OCI-LY3 (cell line): ENCODE data around the gene KHSRP.

Experiments
- H2AFZ ChIP-seq: fragments of 200-600, 300-600 bp; shearing (Covaris generic); 2 replicates; pipeline ENCODE4 v1.6.0; 2014; ENCODE audit warnings: antibody characterized with exemption, low read depth, low read length
- H3K27ac ChIP-seq: fragments of 200-600, 300-600 bp; sonication (generic); 2 replicates; pipeline ENCODE4 v1.5.1; 2014; ENCODE audit warnings: mild to moderate bottlenecking, low read length, moderate library complexity, mixed read lengths
- H3K27me3 ChIP-seq: fragments of 200-600, 300-600 bp; sonication (generic); 2 replicates; pipeline ENCODE4 v1.6.1; 2014; ENCODE audit warnings: low read depth, low read length, mixed read lengths
- H3K36me3 ChIP-seq: fragments of 200-600, 300-600 bp; sonication (generic); replicated peaks from 2 replicates; pipeline ENCODE3; 2014; ENCODE audit warnings: low read depth, low read length, mixed read lengths
- H3K4me1 ChIP-seq: fragments of 300-600, 200-600 bp; sonication (generic); 2 replicates; pipeline ENCODE4 v1.6.1; 2014; ENCODE audit warnings: low read length, mixed read lengths
- H3K4me2 ChIP-seq: fragments of 200-600, 300-600 bp; sonication (generic); 2 replicates; pipeline ENCODE4 v1.6.1; 2014; ENCODE audit warnings: low read length, mixed read lengths
- H3K4me3 ChIP-seq: fragments of 300-600, 200-600 bp; sonication (generic); 2 replicates; pipeline ENCODE4 v1.5.1; 2014; ENCODE audit warnings: antibody characterized with exemption, mild to moderate bottlenecking, low read length, moderate library complexity
- H3K79me2 ChIP-seq: fragments of 300-600, 200-600 bp; shearing (Covaris generic); 2 replicates; pipeline ENCODE4 v1.6.1; 2014; ENCODE audit warnings: mild to moderate bottlenecking, low read length, mixed read lengths
- H3K9ac ChIP-seq: fragments of 300-600, 200-600 bp; shearing (Covaris generic); 2 replicates; pipeline ENCODE4 v1.6.0; 2014; ENCODE audit warnings: mild to moderate bottlenecking, low read length, moderate library complexity
- H3K9me3 ChIP-seq: fragments of 200-600, 300-600 bp; shearing (Covaris generic); 2 replicates; pipeline ENCODE4 v1.6.1; 2014; ENCODE audit warnings: low read length, mixed read lengths; ENCODE audit not compliant: insufficient read depth
- H4K20me1 ChIP-seq: fragments of 200-600, 300-600 bp; sonication (generic); 2 replicates; pipeline ENCODE4 v1.6.1; 2016; ENCODE audit warnings: low read length, mixed read lengths; ENCODE audit not compliant: insufficient read depth
- EZH2phosphoT487 ChIP-seq: fragments of 200-600 bp; shearing (Covaris generic); IDR thresholded peaks from 2 replicates; pipeline ENCODE4 v1.6.1; 2018; ENCODE audit warnings: antibody characterized with exemption, mixed run types, low read depth
- TF ChIP-seq, protein P1 (sequence below): fragments of 200-600, 300-600 bp; sonication (generic); IDR thresholded peaks from 2 replicates; pipeline ENCODE4 v1.5.1; 2014; ENCODE audit warnings: antibody characterized with exemption, low read length, low read depth

The KHSRP gene

DNA sequence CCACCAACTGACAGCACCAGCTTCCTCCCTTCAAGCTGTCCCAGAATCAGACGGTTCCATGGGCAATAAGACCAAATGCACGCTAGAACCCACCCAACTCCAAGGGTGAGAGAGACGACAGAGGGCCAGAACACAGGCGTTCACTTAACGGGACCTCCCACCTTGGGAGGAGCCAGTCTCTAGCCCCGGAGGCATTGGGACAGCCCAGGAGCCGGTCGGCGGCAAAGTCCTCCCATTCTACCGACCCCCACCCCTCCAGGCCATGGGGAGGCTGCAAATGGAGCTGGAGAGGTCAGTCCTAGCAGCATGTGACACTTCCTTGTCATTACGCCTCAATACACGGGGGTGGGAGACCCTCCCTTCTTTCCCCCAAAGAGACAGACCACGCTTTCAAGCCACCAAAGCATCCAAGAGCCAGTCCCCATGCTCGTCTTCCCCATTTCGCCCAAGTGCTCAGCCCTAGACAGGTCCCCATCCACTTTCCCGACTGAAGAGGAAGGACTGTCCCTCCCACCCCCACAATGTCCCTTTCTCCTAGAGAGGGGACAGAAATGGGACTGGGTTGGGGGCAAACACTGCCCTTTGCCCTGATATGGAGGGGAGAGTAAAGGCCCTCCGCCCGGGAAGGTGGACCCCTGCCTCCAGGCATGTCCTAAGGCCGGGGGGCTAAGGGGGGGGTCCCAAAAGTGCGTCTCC is 964 bp downstream of the KHSRP start:
- Histone ChIP-seq H3K9me3 (no peaks in the 10 kb centered on the region), H3K36me3 (peaks cover 52% of the 10 kb centered on the region), H2AFZ (no peak overlapping the region), H3K4me3 (peak overlapping the region; percentile 88), H3K27me3 (no peaks in the 10 kb centered on the region), H3K4me2 (peak overlapping the region; percentile 90), H3K79me2 (peaks cover 65% of the 10 kb centered on the region), H3K27ac (peak overlapping the region; percentile 62), H3K4me1 (peaks cover 24% of the 10 kb centered on the region), H3K9ac (peak overlapping the region; percentile 90), H4K20me1 (peaks cover 55% of the 10 kb centered on the region)
- TF ChIP-seq, protein P1, sequence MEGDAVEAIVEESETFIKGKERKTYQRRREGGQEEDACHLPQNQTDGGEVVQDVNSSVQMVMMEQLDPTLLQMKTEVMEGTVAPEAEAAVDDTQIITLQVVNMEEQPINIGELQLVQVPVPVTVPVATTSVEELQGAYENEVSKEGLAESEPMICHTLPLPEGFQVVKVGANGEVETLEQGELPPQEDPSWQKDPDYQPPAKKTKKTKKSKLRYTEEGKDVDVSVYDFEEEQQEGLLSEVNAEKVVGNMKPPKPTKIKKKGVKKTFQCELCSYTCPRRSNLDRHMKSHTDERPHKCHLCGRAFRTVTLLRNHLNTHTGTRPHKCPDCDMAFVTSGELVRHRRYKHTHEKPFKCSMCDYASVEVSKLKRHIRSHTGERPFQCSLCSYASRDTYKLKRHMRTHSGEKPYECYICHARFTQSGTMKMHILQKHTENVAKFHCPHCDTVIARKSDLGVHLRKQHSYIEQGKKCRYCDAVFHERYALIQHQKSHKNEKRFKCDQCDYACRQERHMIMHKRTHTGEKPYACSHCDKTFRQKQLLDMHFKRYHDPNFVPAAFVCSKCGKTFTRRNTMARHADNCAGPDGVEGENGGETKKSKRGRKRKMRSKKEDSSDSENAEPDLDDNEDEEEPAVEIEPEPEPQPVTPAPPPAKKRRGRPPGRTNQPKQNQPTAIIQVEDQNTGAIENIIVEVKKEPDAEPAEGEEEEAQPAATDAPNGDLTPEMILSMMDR = no peak
- no peak for TF ChIP-seq EZH2phosphoT487

DNA sequence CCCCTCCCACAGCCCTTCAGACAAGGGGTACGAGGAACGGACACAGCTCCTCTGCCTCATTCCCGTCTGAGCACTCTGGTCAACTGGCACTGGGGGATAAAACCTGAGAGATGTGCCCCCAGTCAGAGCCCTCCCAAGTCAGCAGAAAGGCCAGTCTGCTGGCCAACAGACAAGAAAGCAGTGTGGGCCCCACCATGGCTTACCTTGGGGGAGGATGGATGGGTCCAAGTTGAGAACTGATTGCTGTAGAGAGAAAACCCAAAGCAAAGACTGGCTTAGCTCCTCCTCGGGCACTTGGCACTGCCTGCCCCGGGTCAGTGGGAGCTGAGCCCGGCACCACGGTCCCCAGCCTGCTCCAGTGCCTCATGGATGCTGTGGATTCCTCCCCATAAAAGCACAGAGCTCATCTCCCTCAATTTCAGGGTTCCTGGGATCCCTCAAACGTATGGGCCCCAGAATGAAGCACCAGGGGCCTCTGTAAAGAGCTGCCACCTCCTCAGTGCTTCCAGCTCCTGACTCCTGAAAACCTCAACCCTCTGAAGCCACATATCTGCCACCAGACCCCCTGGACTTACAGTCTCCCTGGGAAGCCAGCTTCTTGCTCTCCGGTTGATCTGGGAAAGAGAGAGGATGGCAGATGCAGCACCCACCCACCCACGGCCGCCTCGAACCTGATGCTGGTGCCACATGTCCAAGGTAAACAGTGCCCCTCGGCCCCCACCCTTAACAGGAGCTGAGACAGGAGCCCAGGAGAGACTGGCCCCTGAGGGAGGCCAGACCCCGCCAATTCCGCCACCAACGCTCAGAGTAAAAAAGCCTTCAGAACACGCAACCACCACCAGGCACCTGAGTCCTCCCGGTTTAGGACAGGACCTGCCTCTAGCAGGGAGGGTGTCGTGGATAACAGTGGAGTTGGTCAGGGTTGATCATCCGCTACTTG is 3.3 kb downstream of the KHSRP start:
- no peak overlapping the region for H3K27ac ChIP-seq
- peaks cover 70% of the 10 kb centered on the region for H3K36me3 ChIP-seq
- peaks cover 24% of the 10 kb centered on the region for H3K4me1 ChIP-seq
- no peak overlapping the region for H3K4me3 ChIP-seq
- H2AFZ ChIP-seq = no peak overlapping the region
- H3K9me3 ChIP-seq = no peaks in the 10 kb centered on the region
- TF ChIP-seq EZH2phosphoT487 = no peak
- TF ChIP-seq, protein P1 = no peak
- H4K20me1 ChIP-seq = peaks cover 72% of the 10 kb centered on the region
- H3K79me2 ChIP-seq = peaks cover 81% of the 10 kb centered on the region
- H3K9ac ChIP-seq = no peak overlapping the region
- H3K4me2 ChIP-seq = no peak overlapping the region
- no peaks in the 10 kb centered on the region for H3K27me3 ChIP-seq

DNA sequence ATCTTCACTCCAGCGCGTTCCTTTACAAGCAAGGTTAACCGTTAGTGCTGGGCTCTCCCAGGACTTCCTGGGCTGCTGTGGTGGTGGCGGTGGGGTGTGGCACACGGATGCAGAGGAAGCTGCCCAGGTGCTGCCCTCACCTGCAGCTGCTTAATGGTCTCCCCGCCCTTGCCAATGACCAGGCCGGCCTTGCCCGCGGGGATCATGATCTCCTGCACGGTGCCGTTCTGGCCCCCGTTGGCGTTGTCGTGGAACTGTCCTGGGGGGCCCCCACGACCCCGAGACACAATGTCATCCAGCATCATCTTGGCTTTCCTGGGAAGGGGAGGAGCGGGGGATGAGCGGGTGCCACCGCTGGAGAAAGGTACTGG is 6.1 kb downstream of the KHSRP start:
- Histone ChIP-seq H3K9ac (no peak overlapping the region), H4K20me1 (peaks cover 67% of the 10 kb centered on the region), H3K79me2 (peaks cover 65% of the 10 kb centered on the region), H3K9me3 (no peaks in the 10 kb centered on the region), H3K4me2 (no peak overlapping the region), H2AFZ (no peak overlapping the region), H3K36me3 (peaks cover 93% of the 10 kb centered on the region), H3K27me3 (no peaks in the 10 kb centered on the region), H3K4me3 (no peak overlapping the region), H3K27ac (no peak overlapping the region), H3K4me1 (peaks cover 14% of the 10 kb centered on the region)
- TF ChIP-seq EZH2phosphoT487 = no peak
- TF ChIP-seq, protein P1 = no peak
